Stimulated activated CD4-positive, alpha-beta T cell treated with anti-CD3 and anti-CD28 coated beads, TNF-alpha, amount 100 ng/mL, for 1 hour (primary cell): ENCODE data around the gene MTERF2.

ENCODE experiments used
- DNase-seq, 3 donors: peaks; one replicate each; pipeline ENCODE4 v3.0.0-alpha.2; 2020; ENCODE audit warnings: low read depth in 3 of 3, low spot score in 1 of 3

The MTERF2 gene

DNA sequence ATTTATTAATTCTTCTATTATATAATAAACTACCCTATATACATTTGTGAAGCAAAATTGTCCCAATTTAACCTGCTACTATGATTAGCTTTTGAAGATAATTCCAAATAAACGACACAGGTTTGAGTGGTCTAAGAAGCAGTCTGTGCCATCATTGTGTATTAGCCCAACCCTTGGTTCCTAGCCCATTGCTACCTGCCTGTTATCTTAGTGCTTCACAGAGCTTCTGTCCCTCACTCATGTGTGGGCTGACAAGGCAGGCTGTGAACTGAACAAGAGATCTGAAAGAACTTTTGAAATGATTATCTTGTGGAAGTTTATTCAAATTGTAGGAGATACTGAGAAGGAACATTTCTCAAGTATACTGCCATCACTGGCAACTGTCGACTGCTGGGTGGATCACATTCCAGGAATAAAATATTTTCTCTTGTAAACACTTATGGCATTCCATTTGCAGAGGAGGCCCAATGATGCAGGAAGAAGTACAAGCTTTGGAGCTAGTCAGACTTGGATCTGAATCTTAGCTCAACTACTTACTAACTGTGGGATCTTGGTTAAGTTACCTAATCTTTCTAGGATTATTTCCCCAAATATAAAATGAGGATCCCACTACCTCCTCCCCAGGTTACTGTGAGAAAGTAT lies 7.8 kb upstream of the MTERF2 start:
- DNase-seq: no peak

DNA sequence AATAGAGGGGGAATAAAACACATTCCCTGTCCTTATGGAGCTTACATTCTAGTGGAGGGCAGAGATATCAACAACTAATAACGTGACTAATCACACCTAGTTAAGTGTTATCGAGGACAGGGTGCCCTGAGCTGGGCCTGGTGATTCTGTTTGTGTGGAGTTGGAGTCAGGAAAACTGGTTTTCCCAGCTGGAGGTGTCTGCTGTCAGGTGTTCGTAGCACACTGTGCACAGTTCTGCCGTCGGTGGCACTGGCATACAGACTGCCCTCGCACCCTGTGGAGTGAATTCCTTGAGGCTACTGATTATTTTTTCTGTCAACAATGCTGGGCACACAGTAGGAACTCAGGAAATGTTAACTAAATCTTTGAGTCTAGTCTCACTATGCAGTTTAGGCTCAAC lies 900 bp upstream of the MTERF2 start:
- no peak for DNase-seq

DNA sequence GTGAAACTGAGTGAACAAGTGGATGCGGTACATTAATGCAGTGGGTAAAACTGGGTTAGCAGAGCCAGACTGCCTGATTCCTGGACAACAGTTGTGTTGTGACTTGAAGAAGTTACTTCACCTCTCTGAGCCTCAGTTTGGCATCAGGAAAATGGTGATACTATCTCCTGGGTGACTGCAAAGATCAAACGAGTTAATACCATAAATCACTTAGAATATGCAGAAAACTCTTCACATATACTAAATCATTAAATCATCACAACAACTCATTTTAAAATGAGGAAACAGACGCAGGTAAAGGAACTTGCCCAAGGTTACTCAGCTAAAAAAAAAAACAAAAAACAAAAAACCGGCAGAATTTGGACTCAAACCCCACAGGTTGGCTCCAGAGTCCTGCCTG lies 811 bp downstream of the MTERF2 start:
- no peak for DNase-seq

DNA sequence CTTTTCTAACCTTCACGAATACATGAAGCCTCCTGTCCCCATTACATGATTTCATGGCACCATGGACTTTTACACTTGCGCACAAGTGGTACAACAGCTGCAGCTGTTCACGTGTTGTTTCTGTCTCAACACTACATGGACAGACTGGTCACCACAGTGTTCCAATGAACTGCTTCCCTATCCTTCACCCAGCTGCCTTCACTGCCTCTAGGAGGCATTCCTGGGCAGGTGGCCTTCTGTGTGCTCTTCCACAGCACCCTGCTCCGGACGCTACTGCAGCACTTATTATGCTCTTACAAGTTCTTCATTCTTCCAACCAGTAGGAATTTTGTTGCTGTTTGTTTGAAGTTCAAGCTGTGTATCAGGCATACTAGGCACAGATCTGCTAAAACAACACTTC lies 1.5 kb downstream of the MTERF2 start:
- DNase-seq: no peak

DNA sequence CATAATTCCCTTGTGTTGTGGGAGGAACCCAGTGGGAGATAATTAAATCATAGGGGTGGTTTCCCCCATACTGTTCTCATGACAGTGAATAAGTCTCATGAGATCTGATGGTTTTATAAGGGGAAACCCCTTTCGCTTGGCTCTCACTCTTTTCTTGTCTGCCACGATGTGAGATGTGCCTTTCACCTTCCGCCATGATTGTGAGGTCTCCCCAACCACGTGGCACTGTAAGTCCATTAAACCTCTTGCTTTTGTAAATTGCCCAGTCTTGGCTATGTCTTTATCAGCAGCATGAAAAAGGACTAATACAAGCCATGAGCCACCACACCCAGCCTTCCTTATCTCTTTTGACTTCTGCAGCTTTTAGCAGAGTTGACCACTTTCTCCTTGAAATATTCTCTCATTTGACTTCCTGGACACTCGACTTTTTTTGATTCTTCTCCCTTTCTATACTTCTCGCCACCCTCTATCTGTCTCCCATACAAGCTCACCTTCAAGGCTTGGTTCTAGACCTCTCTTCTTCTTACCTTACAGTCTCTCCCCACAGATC lies 2.3 kb downstream of the MTERF2 start:
- DNase-seq: no peak

DNA sequence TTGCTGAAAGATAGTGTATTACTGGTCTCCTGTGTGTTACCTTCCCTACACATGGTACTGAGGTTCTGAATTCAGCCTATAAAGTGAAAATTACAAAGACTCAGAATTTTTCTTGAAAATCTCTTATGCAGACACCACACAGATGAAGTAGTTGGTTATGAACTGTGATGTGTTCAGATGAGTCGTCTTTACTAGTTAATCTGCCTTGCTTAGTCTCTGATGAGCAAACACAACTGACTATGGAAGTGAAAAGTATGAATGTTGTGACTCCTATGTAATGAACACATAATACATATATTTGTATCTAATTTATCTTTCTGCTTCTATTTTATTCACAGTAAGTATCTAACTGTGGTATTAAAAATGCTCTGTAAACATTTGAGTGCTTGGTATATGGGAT lies 4.7 kb downstream of the MTERF2 start:
- no peak for DNase-seq

DNA sequence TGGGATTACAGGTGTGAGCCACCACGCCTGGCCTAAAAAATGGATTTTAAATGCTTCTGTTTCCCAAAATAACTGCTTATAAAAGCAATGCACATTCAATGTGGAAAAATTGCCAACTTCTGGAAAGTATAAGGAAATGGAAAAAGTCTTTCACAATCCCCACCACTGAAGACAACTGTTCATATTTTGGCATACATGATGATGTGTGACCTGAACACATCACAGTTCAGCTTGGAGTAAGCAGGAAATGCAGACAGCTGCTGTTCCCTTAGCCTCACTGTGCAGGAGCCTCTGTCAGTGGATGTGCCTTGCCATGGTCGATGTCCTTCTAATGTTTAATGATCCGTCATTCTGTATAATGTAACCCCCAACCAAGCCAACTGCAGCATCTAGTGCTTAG lies 5.2 kb downstream of the MTERF2 start:
- DNase-seq: no peak

DNA sequence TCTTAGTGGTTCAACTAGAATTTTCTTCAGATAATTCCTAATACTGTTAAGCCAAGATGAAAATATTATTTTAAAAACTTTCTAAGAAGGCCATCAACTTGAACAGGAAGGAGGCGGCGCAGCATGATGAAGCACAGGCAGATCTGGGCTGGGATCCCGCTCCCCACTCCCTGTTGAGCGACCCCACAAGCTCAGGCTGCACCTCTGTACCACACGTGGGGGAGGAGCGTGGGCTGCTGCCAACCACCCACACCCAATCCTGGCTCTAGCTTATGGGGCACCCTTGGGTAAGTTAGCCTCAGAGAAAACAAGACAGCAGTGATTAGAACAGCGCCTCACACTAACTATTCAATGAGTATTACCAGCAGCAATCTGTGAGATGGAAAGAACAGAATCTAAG lies 6.0 kb downstream of the MTERF2 start:
- no peak for DNase-seq

DNA sequence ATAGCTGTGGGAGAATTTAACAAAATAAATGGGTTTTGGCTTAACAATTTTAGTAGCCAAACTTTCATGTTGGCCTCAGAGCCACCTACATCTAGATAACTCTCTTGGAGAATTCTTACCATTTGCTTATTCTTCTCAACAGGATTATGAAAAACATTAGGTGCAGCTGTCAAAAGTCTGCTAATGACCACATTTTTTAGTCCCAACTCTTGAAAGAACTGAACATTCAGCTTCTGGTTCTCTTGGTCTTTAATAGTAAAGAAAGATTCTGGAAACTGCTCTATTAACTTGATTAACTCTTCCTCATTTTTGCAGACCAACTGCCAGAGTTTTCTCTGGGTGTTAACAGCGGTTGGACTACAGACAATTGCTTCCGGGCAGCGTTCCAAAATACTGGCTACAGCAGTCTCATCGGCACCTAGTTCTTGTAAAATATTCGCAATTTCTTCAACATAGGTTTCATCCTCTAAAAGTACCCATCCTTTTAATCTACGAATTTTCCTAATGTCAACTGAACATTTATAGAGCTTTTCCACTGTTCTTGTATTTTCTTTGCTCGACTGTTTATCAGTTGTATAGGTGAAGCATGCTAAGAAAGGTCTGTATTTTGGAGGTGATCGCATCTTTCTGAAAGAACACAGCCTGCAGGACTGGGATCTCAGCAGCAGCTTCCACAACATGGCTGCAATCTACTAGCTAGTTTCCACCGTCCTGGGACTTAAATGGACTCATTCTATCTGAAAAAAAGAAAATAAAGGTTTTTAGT lies 8.7 kb downstream of the MTERF2 start:
- no peak for DNase-seq

DNA sequence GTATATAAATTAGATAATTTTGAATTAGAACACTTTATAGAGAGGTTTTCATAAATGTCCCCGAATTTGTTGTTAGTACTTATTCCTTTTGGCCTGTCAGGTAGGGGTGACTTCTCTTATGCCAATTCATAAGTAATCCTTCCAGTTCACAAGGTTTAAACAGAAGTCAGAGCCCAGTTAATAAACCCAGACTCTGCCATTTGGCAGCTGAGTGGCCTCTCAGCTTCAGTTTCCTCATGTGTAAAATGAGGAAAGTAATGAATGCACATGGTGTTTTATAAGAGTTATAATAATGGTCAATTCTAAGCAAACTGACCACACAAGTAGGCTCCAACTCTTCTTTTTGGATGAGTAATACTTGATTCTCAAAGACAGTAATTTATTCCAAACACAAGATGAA lies 10.3 kb downstream of the MTERF2 start:
- DNase-seq: no peak

DNA sequence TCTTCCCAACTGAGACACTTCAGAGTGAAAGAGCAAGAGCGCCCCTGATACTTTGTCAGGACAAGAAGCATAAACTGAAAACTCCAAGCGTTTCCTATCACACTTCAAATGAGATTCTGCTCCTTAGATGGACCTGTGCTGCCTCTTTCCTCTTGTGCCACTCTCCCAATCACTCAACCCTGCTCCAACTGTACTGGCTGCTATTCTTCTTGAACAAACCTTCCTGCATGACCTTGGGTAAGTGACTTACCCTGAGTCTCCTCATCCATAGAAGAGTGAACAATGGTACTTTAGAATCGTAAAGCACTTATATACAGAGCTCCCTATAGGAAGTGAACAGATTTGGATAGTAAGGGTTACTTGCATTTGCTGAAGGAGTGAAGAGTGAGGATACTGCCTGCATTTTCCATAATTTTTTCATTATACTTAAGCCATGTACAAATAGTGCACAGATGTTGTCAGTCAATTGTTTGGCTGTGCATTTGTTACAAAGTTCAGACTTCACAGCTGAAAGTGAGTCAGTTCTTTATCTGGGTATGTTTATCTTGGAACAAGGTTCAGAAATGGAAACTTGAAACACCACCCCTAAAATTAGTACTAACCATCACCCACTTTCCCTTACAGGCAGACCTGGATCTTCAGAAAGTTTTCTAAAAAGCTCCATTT lies 10.8 kb downstream of the MTERF2 start:
- no peak for DNase-seq

DNA sequence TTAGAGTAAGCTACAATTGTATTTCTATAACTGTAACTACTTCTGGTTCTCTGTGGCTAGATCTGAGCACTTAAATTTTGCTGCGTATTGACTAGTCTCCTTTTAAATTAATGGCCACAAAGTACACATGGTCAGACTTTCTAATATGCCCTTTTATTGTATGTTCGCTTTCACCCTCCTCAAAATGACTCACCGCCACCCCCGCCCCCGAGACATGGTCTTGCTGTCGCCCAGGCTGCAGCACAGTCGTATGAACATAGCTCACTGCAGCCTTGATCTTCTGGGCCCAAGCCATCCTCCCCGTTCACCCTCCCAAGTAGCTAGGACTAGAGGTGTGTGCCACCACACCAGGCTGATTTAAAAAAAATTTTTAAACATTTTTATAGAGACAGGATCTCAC lies 11.8 kb downstream of the MTERF2 start:
- no peak for DNase-seq

DNA sequence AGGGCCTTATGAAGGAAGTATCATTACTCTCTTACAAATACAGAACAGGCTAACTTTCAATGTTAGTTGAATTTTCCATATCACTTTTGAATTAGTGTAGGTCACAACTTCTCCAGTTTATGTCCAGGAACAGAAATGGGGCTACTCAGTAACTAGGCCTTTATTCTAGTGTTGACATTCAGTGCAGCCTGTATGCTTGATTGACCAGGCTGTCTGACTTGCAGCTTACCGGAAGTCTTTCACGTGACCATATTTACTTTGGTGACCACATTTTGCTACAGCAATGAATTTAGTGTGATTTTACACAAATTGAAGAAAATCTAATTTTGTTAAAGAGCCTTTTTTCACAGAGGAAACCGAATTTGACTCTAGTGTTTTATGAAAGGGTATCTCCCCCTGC lies 12.4 kb downstream of the MTERF2 start:
- DNase-seq: no peak

DNA sequence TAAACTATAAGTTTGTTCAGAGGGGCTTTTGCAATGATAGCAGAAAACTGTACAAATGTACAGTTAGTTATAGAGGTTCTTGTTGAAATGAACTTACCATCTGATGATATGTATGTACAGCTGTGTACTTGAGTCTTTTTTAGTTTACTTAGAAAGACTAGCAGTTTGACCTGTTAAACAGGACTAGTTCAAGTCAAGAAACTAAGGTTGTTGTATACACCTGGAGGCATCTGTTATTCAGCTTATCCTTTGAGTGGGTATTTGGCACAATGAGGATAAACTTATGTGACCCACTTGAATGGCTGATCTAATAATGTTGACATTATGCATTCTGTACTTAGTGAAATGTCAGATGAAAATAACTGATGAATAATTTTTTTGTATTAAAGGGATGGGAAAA lies 13.4 kb downstream of the MTERF2 start:
- no peak for DNase-seq

DNA sequence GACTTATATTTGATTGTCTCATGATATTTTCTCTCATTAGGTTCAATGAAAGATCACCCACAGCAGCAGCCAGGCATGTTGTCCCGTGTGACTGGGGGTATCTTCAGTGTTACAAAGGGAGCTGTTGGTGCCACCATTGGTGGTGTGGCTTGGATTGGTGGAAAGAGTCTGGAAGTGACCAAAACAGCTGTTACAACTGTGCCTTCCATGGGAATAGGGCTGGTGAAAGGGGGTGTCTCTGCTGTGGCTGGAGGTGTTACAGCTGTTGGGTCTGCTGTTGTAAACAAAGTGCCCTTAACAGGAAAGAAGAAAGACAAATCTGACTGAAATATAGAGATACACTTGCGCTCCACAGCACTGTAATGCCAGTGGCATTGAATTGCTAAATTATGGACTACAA lies 15.9 kb downstream of the MTERF2 start:
- no peak for DNase-seq

DNA sequence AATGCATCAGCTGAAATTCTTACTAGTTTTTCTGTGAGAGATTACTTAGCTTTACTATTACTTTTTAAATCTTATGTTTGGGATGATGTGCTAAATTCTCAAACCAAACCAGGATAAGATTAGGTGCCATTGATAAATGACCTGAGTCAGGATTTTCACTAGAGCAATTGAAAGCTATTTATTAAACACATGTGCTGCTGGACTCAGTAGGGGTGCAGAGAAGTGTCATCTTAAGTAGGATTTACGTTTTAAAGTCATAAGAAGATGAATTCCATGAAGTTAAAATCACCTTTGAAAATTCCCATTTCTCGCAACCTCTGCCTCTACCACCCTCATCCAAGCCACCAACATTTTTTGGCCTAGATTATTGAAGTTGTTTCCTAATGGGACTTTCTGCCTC lies 22.4 kb downstream of the MTERF2 start:
- DNase-seq: no peak

DNA sequence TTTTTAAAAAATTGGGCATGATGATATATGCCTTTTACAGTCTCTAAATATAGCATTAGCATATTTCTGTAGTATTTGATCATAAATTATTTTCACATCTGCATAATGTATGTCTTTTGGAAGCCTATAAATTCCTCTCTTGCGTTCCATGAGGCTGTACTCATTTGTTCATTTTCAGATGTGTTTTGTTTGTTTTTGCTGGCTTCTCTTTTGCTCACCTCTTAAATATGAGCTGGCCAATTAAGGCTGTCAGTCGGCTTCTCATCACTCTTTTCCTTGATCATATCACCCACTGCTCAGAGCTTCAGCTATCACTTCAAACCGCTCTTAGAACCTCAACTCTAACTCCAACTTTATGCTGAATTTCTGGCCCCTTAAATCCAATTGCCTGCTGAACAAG lies 24.7 kb downstream of the MTERF2 start:
- no peak for DNase-seq

DNA sequence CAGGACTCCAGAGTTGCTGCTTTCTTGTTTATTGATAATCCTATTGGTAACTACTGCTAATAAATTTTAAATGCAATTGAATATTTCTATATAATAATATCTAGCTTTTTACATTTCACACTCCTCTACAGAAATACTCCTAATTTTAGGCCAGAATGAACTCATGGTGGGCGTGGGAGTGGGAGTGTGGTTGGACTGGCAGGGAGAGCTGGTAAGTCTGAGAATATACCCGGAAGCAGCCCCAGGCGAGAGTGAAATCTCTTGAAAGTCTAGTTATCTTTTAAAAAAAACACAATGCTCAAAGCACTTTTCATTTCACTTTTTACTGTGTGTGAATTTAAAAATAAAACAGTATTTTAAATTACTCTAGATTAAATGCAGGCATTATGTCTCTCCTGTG lies 26.5 kb downstream of the MTERF2 start:
- no peak for DNase-seq

DNA sequence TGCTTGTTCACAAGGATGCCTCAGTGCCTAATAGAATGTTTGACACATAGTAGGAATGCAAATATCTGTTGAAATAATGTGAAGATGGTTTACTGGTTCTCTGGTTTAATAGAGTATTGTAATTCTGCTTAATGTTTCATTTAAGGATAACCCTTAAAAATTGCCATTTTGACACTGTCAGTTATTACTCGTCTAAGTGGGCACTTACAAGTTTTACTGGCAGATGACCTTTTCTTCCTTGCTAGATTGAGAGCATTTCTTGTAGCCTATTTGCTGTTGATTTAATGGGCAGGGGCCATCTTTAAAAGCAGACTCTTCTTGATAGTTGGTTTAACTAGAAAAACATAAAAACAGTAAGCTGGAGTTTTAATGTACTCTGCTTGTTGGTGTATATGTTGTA lies 29.4 kb downstream of the MTERF2 start:
- no peak for DNase-seq

DNA sequence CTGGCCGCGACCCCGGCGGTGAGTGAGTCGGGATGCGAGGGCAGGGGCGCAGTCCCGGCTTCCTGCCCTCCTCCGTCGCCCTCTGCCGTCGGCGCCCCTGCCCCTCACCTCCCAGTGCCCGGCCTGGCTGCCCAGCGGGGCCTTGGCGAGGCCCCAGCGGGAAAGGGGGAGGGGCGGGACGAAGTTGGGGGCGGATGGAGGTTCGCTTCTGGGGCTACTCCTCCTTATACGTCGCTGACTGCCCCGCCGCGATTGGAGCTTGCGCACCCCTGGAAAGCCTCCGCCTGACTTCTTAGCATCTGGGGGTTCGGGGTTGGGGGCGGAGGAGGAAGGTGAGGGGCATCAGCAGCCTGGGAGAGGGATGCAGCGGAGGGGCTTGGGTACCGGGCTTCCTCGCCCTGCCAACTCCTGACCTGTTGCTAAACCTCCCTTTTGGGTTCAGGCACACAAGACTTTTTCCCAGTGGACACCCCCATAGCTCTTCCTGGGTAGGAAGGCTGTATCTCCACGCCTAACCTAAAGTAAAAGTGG lies 30.8 kb downstream of the MTERF2 start:
- peak in 2 of 3 donors; percentile 5 to 35 for DNase-seq

DNA sequence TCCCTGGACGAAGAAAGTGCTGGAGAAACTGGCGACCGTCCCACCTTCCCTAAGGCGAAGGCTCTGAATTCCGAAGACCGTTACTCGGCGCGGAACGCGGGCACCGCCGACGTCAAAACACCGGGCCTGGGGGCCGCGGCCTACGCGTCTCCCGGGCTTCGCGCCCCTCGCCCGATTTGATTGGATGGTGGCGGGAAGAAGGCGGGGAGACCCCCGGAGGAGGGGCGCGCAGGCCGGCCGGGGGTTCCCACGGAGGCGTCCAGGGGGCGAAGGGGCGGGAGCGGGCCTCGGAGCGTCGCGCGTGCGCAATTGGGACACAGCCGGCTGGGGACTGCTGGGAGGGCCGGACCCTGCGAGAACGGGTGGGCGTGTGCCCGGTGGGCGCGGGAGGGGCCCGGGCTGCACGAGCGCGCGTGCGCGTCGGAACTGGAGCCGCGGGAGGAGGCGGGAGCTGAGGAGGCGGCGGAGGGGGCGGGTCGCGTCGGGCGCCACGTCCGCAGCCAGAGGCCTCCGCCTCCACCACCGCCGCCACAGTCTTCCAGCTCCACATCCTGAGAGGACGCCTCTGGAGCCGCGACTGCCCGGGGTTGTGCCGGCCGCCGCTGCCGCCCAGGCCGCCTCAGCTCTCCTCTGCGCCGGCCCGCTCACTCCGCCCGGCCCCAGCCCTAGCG lies 31.4 kb downstream of the MTERF2 start, which contains the start of gene TMEM263:
TSS of gene TMEM263 (plus strand) at position 531 of the 671 bp plus-strand sequence. CDS start 11,210 bp downstream, outside the sequence.
- peak; percentile 77 to 87 (median 79) for DNase-seq
